HG03520 (cell line): Measurements from ENCODE around the gene PCYOX1L.

Experiments used
- ATAC-seq: cut with Tn5 transposase; IDR thresholded peaks from one replicate; pipeline ENCODE4 v1.9.1; 2021; ENCODE audit warnings: mild to moderate bottlenecking, moderate library complexity; ENCODE audit not compliant: unreplicated experiment

Gene PCYOX1L

DNA sequence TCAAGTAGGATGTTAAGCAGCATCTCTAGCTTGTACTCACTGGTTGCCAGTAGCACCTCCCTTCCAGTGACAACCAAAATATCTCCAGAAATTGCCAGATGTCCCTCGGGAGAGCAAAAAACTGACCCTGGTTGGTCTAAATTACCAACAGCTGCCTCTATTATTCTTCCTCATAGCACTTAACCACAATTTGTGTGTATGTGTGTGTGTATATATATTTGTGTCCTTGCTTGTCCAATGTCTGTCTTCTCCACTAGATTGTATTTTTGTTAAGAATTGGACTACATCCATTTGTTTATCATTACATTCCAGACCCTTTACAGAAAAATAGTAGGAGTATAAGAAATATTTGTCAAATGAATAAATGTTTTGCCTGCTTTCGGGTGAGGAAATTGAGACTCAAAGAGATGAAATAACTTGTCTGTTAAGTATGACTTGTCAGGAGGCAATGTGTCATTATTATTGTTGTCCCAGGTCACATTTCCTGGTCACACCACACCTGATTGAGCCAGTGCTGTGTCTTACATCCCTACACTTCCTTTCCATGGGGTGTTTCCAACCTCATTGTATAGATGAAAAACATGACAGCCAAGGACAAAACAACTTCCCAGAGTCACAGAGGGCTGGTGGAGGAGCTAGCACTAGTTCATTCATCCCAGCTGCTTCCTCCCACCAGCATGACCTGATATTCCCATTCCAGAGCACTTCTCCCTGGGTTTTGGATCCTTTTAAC is 24.0 kb upstream of the PCYOX1L start:
- ATAC-seq = no peak

DNA sequence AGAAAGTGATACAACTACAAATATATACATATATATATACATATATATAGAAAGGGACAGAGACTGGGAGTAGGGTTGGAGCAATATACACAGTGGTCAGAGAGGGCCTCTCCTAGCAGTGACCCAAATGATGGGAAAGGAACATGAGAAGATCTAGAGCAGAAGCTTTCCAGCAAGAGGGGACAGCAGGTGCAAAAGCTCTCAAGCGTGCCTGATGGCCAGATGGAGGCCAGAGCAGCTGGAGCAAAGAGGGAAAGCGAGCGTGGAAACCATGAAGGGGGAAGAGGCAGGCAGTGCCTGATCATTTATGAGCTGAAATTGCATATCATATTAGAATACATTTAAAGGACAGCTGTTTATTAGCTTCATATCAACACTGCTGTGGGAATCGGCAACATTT is 20.1 kb upstream of the PCYOX1L start:
- ATAC-seq = no peak

DNA sequence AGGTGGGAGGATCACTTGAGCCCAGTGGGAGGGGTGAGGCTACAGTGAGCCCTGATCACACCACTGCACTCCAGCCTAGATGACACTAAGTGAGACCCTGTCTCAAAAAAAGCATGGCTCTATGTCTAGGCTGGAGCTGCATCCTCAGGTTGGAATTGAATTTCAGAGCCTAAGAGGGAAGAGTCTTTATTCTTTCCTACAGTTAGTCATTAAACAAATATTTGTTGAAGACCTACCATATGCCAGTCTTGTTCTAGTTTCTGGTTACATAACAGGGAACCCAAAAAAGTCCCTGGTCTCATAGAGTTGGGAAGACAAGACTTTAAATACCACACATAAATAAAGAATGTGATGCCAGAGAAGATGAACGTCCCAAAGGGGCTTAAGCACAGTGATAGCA is 19.5 kb upstream of the PCYOX1L start:
- no peak for ATAC-seq

DNA sequence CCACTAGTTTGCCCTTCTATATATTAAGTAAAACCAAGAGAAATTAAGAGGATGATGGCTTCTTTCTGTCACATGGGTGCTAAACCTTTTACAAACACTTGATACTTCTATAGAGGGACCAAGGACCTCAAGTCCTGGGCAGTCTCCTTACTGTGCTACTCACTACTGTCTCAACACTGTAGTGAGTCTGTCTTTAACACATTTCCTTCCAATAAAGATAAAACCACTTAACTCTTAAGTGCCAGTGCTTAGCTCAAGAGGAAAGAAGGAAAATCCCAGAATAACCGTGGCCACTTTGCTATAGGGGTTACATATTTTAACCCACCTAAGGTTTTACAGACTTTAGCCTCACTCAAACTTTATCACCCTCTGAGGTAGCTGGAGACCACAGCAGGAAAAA is 16.9 kb upstream of the PCYOX1L start:
- ATAC-seq = no peak

DNA sequence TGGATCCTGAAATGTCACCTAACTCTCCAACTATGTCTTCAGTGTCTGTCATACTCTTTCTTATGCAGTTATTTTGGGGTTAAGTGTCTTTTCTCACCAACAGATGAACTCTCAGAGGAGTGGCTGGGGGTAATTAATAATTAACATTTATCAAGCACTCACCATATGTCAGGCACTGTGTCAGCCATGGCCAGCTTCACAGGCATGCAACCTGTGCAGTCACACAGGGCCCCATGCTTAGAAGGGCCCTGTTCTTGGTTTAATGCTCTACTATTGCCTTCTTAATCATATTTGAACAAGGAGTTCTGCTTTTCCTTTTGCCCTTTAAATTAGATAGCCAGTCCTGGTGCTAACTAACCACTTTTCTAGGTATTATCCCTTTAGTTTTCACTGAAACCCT is 16.0 kb upstream of the PCYOX1L start:
- ATAC-seq = no peak

DNA sequence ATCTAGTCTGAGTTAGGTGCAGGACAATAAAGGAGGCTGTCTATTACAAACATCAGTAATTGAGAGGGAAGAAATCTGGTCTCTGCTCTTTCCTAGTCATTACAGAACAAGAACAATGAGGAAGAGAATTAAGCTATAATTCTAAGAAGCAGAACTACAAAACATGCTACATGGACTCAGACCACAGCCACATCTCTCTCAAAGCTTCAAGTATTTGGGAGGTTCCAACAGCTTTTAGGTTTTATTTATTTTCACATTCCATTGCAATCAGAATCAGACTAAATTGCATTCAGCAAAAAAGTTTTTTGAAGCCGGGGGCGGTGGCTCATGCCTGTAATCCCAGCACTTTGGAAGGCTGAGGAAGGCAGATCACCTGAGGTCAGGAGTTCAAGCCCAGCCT is 13.7 kb upstream of the PCYOX1L start:
- no peak for ATAC-seq

DNA sequence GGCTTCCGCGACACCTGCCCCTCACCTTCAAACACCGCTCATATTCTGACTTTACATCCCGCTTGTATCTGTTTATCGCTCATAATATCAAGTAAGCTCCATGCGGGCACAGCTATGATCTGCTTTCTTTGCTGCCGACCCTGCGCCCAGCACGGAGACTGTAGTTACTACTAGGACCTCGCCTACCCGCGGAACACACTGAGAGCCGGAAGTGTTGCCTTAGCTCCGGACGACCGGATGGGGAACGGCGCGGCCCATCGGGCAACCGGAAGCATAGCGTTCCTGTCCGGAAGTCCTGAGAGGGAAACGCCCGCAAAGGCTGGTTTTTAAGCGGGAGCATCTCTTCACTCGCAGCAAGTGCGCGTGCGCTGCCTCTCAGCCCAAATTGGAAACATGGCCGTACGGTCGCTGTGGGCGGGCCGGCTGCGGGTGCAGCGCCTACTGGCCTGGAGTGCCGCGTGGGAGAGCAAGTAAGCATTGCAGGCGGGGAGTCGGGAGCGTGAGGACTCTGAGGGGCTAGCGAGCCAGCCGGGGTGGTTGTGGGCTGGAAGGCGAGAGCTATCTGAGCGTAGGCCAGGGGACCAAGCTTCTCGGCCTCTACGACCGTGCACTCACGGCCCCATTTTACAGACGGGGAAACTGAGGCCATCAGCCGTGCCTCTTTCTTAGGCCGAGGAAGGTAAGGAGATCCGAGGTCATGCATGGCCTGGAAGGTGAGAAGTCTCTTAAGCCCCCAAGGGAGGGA is 12.5 kb upstream of the PCYOX1L start, which contains the start of gene GRPEL2:
GRPEL2 (plus strand) TSS at position 353 of the 745 bp plus-strand sequence; CDS start at position 394, 41 bp downstream.
- ATAC-seq = peak; percentile 94

DNA sequence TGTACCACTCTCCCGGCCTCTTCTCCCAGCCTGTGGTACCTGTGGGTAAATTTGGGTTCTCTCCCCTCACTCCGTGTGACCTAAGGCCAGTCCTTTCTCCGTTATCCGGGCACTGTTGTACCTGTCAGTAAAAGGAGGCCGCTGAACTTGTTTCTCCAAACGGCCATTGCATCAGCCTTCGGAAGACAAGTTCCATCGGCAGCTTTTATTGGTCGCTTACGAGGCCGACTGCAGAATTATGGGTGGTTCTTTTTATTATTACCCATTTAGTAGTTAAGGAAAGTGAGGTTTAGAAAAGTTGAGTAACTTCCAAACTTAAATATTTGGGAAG is 12.0 kb upstream of the PCYOX1L start:
- ATAC-seq = no peak

DNA sequence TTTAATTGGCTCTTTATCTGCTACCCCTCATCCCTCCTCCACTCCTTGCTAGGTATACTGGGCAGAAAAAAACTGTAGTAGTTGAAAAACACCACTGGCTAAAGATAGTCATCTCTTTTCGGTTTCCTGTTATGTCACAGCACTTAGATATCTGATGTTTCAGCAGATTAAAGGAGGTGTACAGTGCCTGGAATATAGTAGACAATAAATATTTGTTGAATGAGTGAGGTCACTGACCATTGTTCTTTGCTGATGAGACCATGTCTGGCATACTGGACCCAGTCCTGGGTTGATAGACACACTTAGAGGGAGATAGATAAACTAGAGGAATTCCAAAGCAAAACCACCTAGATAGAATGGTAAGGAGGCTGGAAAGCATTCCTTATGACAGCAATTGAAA is 9.3 kb upstream of the PCYOX1L start:
- no peak for ATAC-seq

DNA sequence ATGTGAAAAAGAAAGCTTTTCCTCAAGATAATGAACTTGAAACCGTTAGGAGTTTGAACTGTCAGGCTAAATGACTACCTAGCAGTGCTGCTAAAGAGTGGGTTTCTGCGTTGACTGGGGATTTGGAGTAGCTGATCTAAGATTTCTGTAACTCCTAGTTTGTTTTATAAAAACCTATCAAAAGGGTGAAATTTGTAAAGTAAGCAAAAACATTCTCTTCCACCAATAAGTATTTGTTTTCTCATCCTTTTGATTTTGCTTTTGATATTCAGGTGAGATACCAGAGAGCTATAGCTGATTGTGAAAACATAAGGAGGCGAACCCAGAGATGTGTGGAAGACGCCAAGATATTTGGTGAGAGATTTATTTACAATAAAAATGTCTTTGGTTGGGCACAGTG is 8.5 kb upstream of the PCYOX1L start:
- ATAC-seq = no peak

DNA sequence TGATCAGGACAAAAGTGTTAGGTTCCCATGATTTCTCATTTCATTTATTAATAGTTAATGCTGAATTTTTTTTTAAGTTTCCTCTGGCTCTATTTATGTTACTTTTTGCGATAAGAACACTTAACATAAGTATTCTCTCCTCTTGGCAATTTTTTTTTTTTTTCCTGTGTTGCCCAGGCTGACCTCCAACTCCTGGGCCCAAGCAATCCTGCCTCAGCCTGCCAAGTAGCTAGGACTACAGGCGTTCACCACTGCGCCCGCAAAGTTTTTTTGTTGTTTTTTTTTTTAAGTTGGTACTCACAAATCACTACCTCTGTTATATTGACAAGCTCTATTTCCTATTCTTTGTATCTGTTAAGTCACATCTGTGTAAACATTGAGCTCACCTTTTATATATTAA is 5.7 kb upstream of the PCYOX1L start:
- ATAC-seq = no peak

DNA sequence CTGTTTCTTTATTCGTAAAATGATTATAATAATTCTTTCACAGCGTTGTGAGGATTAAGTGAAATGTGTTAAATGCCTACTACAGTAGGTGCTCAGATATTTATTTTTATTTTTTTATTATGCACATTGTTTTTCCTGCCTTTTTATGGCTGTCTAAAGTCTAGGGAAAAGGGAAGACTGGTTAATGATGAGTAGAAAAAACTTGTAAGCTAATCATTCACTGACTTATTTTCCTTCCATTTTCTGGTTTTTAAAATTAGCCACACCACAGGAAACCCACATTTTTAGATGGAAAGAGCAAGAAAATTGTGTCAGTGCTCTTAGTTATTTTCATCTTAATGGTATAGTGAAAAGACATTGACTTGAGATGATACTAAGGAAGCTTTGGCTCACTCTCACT is 3.9 kb upstream of the PCYOX1L start:
- no peak for ATAC-seq

DNA sequence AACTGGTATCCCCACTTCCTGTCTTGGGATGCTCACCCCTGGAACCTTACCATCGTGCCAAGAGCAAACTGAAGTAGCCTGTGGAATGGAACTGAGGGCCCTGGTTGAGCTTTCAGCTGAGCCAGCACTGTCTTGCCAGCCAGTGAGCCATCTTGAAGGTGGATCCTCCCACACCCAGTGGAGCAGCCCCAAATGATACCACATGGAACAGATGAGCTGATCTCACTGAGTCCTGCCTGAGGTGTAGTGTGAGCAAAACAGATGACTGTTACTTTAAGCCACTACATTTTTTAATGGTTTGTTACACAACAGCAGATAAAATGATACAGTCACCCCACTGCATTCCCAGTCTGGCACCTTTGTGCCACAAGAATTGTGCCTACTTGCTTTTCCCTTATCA is 2.2 kb upstream of the PCYOX1L start:
- no peak for ATAC-seq

DNA sequence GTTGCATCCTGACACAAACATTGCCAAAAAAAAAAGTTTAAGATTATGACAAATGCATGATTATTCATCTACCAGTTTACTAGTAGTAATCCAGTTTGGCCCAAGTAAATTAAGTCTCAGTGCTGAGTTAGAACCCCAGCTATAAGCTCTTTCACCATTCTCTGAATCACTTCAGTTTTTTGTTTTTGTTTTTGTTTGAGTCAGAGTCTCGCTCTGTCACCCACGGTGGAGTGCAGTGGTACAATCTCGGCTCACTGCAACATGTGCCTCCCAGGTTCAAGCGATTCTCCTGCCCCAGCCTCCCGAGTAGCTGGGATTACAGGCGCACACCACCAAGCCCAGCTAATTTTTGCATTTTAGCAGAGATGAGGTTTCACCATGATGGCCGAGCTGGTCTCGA is 1.5 kb upstream of the PCYOX1L start:
- ATAC-seq = no peak

DNA sequence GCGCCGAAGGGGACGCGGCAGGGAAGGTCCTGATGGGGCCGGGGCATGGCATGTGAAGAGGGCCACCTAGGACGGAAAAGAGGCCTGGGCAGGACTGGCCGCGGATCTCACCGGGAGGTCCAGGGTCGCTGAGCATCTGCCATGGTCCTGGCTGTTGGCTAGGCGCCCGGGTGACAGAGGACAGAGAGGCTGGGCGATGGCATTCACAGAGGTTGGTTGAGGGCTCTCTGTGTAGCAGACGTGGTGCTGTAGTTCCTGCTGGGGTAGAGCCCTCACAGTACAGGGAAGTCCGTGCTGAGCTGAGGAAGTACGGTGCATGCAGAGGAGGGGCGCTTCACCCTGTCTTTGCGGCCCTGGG is 427 bp downstream of the PCYOX1L start:
- no peak for ATAC-seq

DNA sequence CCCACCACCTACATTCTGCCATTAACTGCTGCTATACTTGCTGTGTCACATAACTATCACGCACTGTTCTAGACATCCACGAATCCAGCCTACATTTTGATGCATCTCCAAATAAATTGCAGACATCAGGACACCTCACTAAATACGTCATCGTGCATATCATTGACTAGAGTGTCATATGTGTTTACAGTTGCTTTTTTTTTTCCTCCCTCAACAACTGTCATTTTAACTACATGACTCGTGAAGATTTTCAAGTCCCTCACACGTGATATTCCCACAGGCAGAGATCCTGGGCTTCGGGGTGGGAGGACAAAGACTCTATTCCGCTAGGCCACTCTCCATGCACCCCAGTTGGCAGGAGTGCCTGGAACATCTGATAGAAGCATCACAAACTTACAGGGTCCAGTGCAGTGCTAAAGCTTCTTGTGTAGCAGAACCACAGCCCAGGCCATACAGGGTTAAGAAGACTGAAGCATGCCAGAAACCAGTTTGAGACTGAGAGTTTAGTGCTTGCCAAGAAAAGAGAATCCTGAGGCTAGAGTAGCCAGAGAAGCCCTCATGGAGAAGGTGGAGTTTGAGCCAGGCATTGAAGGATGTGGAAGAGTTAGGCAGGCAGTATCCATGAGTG is 1.1 kb downstream of the PCYOX1L start:
- no peak for ATAC-seq

DNA sequence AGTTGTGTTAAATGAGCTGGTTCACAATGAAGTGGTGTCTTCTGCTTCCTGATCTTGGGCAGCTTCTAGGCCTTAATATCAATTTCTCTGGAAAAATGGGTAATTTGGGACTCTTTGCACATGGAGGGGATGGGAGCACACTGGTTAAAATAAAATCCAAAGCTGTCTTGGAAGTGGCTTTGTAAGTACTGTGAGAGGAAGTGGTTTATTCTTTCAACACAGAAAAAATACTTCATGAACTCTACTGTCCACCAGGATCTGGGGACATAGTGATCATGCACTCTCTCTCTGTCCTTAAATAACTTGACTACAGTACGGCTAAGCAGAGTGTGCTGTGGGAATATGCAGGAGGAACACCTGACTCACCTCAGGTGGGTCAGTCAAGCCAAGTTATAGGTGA is 2.4 kb downstream of the PCYOX1L start:
- ATAC-seq = no peak

DNA sequence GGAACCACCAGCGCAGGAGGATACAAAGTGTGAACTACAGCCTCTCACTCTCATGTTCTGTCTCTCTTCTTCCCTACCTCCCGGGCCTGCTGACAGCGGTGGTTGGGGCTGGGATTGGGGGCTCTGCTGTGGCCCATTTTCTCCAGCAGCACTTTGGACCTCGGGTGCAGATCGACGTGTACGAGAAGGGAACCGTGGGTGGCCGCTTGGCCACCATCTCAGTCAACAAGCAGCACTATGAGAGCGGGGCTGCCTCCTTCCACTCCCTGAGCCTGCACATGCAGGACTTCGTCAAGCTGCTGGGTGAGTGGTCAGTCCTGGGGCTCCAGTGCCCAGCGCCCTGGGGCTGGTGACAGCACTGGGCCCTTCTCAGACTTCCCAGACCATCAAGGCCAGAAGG is 4.7 kb downstream of the PCYOX1L start:
- ATAC-seq = no peak

DNA sequence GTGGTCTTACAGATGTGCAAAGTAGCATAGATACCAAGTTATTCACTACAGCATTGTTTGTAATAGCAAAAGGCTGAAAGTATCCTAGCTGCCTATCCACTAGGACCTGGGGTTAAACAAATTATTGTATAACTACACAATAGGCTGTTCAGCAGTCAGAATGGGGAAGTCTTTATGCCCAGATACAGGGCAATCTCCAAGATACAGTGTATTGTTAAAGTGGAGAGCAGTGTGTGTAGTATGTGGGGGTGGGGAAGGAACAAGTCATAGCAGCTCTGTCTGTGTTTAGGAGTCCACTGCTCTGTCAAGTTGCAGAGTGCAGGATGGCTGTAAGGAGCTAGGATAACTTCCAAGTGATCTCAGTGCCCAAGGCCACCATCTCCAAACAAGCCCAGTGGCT is 5.5 kb downstream of the PCYOX1L start:
- ATAC-seq = no peak

DNA sequence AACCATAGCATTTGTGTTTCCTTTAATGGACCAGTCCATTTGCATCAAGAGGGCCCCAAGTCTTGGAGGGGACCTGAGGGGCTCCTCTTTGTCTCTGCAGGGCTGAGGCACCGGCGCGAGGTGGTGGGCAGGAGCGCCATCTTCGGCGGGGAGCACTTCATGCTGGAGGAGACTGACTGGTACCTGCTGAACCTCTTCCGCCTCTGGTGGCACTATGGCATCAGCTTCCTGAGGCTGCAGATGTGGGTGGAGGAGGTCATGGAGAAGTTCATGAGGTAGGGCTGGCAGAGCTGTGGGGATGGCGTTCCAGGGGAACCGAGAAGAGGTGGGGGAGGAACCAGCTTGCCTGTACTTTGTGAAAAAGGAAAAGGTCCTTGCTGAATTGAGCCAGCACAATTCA is 6.1 kb downstream of the PCYOX1L start:
- no peak for ATAC-seq

DNA sequence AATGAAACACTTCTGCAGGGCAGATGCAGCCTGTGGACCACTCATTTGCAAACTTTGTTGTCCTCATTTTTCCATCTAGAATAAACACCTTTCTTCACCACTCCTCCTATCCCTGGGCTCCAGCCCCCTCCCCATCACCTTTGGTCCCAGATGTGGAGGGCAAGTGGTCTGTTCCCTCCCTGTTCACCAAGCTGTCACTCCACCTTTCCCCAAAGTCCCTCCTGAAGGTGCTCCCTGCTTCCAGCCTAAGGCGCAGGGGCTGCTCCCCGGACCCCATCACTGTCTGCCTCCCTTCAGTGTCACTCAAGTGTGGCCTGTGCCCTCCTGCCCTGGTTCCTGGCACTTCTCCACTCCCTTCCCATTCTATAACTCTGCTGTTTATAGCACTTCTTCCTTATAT is 6.9 kb downstream of the PCYOX1L start:
- ATAC-seq = no peak

DNA sequence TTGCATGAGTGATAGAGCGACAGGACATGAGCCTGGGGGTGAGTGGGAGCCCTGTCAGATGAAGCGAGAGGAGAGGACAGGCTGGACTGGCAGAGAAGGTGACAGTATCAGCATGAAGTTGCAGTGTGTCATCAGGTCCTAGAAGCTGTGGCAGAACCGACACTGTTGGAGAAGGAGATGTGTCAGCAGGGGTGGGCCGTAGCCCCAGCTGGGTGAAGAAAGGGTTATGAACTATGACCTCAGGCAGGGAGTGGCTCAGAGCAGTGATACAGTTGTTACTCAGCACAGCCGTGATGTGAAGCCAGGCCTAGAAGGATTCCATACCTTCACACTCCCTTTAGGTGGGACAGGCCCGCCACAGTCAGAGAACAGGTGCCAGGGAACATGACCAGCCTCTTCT is 7.6 kb downstream of the PCYOX1L start:
- no peak for ATAC-seq
